NCI-H748 treated with DMSO at 0.1 percent for 48 hours (cell line): ENCODE results near the gene NFATC2.

ENCODE experiments used
- DNase-seq: peaks from one replicate; lab custom pipeline; 2025; lab: John Stamatoyannopoulos, UW

NFATC2 gene

GRCh38 chr20:51513545-51513944, 29.0 kb downstream of the NFATC2 start:
- DNase-seq = no peak

- DNase-seq = no peak
These were observed 29.9 kb downstream of the NFATC2 start for GRCh38 chr20:51512645-51513044.

GRCh38 chr20:51511861-51512619, 30.5 kb downstream of the NFATC2 start:
- DNase-seq = no peak

GRCh38 chr20:51510936-51511605, 31.4 kb downstream of the NFATC2 start:
- DNase-seq = no peak

GRCh38 chr20:51510169-51510568, 32.4 kb downstream of the NFATC2 start:
- no peak for DNase-seq

GRCh38 chr20:51509208-51509607, 33.3 kb downstream of the NFATC2 start:
- no peak for DNase-seq

- DNase-seq = no peak
These were observed 33.7 kb downstream of the NFATC2 start for GRCh38 chr20:51508780-51509179.

GRCh38 chr20:51508158-51508557, 34.4 kb downstream of the NFATC2 start:
- no peak for DNase-seq

- no peak for DNase-seq
These were observed 35.1 kb downstream of the NFATC2 start for GRCh38 chr20:51507216-51508036.

- no peak for DNase-seq
These were observed 35.8 kb downstream of the NFATC2 start for GRCh38 chr20:51506527-51507215.

GRCh38 chr20:51505566-51505965, 37.0 kb downstream of the NFATC2 start:
- no peak for DNase-seq

GRCh38 chr20:51503376-51503775, 39.1 kb downstream of the NFATC2 start:
- DNase-seq = no peak

- no peak for DNase-seq
These were observed 41.6 kb downstream of the NFATC2 start for GRCh38 chr20:51500936-51501335.

- no peak for DNase-seq
These were observed 42.2 kb downstream of the NFATC2 start for GRCh38 chr20:51500311-51500710.

GRCh38 chr20:51498765-51499540, 43.6 kb downstream of the NFATC2 start:
- no peak for DNase-seq

- DNase-seq = no peak
These were observed 44.7 kb downstream of the NFATC2 start for GRCh38 chr20:51497542-51498467.

GRCh38 chr20:51496964-51497363, 45.6 kb downstream of the NFATC2 start:
- no peak for DNase-seq

GRCh38 chr20:51495921-51496545, 46.5 kb downstream of the NFATC2 start:
- DNase-seq = no peak

GRCh38 chr20:51495291-51495690, 47.2 kb downstream of the NFATC2 start:
- no peak for DNase-seq
